ENCODE data around the gene JAG2. TPM values are rescaled to one million over a fixed set of nuclear protein-coding genes. Genes with fewer than 3 reads are reported as not detected.
A peak's percentile ranks its signal among the peaks of the same experiment; 100 is the strongest.

JAG2 gene
- total RNA-seq, 2 experiments from 2014 or later, result 0.66 to 1.3 TPM

DNA sequence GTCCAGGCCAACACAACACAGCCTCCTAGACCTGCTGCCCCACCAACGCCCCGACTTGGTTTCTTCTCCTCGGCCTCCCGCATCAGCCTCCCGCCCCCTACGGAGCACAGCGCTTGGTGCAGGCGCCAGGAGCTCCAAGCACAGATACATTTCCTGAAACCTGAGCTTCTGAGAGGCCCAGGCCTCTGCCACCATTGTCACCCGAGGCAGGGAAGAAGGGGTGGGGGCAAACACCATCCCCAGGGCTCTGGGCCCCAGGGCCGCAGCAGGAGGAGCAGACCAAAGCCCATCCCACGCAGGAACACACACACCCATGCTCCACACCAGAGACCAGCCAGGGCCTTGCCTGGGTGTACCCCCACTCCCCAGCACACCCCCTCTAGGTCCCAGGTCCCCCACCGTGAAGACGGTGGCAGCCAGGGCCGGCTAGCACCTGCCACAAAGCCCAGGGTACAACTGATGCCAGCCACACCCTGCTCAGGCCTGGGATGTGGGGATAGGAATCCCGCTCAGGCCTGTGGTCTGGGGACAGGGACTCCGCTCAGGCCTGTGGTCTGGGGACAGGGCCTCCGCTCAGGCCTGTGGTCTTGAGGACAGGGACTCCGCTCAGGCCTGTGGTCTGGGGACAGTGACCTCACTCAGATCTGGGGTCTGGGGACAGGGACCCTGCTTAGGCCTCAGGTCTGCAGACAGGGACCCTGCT, 5.4 kb downstream of the JAG2 start:
- POLR2A ChIA-PET, result no interaction called here

DNA sequence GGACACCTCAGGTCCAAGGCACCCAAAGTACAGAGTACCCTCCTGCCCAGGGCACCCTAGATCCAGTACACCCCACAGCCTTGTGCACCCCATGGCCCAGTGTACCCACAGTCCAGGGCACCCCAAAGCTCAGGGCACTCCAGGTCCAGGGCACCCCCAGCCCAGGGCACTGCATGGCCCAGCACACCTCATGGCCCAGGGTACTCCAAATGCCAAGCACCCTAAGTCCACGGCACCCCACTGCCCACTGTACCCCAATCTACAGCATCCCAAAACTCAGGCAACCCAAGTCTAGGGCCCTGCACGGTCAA, 6.0 kb downstream of the JAG2 start:
- Mint-ChIP-seq H3K9me3 (no peaks in the 10 kb centered on the region), H3K27me3 (peaks cover 13% of the 10 kb centered on the region), H3K4me3 (no peak overlapping the region), H3K36me3 (ENCODE audit: low read depth) (no peaks in the 10 kb centered on the region), H3K4me1 (ENCODE audit: low read depth) (no peaks in the 10 kb centered on the region), H3K27ac (no peak overlapping the region)
- TF ChIP-seq, protein P1, sequence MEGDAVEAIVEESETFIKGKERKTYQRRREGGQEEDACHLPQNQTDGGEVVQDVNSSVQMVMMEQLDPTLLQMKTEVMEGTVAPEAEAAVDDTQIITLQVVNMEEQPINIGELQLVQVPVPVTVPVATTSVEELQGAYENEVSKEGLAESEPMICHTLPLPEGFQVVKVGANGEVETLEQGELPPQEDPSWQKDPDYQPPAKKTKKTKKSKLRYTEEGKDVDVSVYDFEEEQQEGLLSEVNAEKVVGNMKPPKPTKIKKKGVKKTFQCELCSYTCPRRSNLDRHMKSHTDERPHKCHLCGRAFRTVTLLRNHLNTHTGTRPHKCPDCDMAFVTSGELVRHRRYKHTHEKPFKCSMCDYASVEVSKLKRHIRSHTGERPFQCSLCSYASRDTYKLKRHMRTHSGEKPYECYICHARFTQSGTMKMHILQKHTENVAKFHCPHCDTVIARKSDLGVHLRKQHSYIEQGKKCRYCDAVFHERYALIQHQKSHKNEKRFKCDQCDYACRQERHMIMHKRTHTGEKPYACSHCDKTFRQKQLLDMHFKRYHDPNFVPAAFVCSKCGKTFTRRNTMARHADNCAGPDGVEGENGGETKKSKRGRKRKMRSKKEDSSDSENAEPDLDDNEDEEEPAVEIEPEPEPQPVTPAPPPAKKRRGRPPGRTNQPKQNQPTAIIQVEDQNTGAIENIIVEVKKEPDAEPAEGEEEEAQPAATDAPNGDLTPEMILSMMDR (IDR thresholded peaks at IDR 0.05), result no peak
- Histone ChIP-seq H3K4me1 (ENCODE audit: insufficient read depth, low read length) (peaks cover 4% of the 10 kb centered on the region), H3K27ac (ENCODE audit: low read depth in 1 of 2, low read length in 2 of 2) (no peak overlapping the region), H3K9me3 (ENCODE audit: control insufficient read depth in 1 of 2, insufficient read depth in 1 of 2, low read length in 2 of 2) (peaks cover 0 to 18% of the 10 kb centered on the region in 2 experiments), H3K4me3 (ENCODE audit: low read length) (no peak overlapping the region), H3K27me3 (ENCODE audit: control insufficient read depth in 1 of 2, insufficient read depth in 2 of 2, low read length in 2 of 2) (peaks cover 10 to 11% of the 10 kb centered on the region in 2 experiments), H3K36me3 (ENCODE audit: insufficient read depth, low read length) (no peaks in the 10 kb centered on the region)
- DNase-seq, result no peak
- ChIA-PET CTCF (no interaction called here), POLR2A (no interaction called here)
- no peak for ATAC-seq (ENCODE audit: poor library complexity)
- intact Hi-C loops (cut with DNase I, micrococcal nuclease), result no loop called here

More for the DNA sequence above, 5.4 kb downstream of the JAG2 start:
- H3K27ac ChIP-seq (ENCODE audit: low read depth in 1 of 2, low read length in 2 of 2), result no peak overlapping the region
- H3K4me3 Mint-ChIP-seq, result no peak overlapping the region
- H3K9me3 Mint-ChIP-seq, result no peaks in the 10 kb centered on the region
- ATAC-seq (ENCODE audit: poor library complexity), result no peak
- peaks cover 10 to 11% of the 10 kb centered on the region in 2 experiments for H3K27me3 ChIP-seq (ENCODE audit: control insufficient read depth in 1 of 2, insufficient read depth in 2 of 2, low read length in 2 of 2)
- intact Hi-C loops (cut with DNase I, micrococcal nuclease), result no loop called here
- H3K4me1 Mint-ChIP-seq (ENCODE audit: low read depth), result no peaks in the 10 kb centered on the region
- DNase-seq, result no peak
- no peak overlapping the region for H3K4me3 ChIP-seq (ENCODE audit: low read length)
- CTCF ChIA-PET, result no interaction called here
- H3K9me3 ChIP-seq (ENCODE audit: control insufficient read depth in 1 of 2, insufficient read depth in 1 of 2, low read length in 2 of 2), result peaks cover 0 to 18% of the 10 kb centered on the region in 2 experiments
- H3K27me3 Mint-ChIP-seq, result peaks cover 13% of the 10 kb centered on the region
- no peaks in the 10 kb centered on the region for H3K36me3 Mint-ChIP-seq (ENCODE audit: low read depth)
- H3K27ac Mint-ChIP-seq, result no peak overlapping the region
- TF ChIP-seq, protein P1 (IDR thresholded peaks at IDR 0.05), result no peak
- H3K36me3 ChIP-seq (ENCODE audit: insufficient read depth, low read length), result no peaks in the 10 kb centered on the region
- H3K4me1 ChIP-seq (ENCODE audit: insufficient read depth, low read length), result peaks cover 6% of the 10 kb centered on the region

DNA sequence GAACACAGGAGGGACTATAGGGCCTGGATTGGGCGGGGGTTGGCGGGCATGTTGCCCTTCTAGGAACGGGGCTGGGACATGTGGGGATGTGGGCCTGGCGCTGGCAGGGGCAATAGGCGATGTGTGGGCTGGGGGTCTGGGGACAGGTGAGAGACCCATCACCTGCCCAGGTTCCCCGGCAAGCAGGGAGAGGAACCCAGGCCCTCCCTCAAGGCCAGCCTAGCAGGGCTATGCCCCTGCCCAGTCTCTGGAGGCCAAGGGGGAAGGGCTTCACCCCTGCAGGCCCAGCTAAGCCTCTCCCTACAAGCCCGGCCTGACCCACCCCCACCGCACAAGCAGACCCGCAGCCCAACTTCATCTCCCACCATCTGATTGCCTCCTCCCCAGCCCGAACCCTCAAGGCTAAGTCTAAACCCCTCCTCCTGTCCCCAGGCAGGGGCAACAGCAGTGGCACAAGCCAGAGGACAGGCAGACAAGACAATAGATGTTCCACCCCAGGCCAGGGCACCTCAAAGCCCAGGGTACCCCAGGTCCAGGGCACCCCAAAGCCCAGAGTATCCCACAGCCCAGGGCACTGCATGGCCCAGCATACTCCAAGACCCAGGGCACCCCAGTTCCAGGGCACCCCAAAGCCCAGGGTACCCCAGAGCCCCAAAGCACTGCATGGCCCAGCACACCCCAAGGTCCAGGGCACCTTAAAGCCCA, 6.5 kb downstream of the JAG2 start:
- H3K4me1 ChIP-seq (ENCODE audit: insufficient read depth, low read length), result peaks cover 3% of the 10 kb centered on the region
- TF ChIP-seq, protein P1 (IDR thresholded peaks at IDR 0.05), result no peak
- H3K36me3 Mint-ChIP-seq (ENCODE audit: low read depth), result no peaks in the 10 kb centered on the region
- ChIA-PET POLR2A (no interaction called here), CTCF (no interaction called here)
- DNase-seq (peak in 1 of 14 experiments; percentile 49), ATAC-seq (ENCODE audit: poor library complexity) (no peak)
- H3K9me3 ChIP-seq (ENCODE audit: control insufficient read depth in 1 of 2, insufficient read depth in 1 of 2, low read length in 2 of 2), result peaks cover 0 to 18% of the 10 kb centered on the region in 2 experiments
- no peak overlapping the region for H3K4me3 Mint-ChIP-seq
- intact Hi-C loops (cut with DNase I, micrococcal nuclease), result no loop called here
- no peaks in the 10 kb centered on the region for H3K36me3 ChIP-seq (ENCODE audit: insufficient read depth, low read length)
- no peak overlapping the region for H3K27ac Mint-ChIP-seq
- peaks cover 10% of the 10 kb centered on the region in 2 experiments for H3K27me3 ChIP-seq (ENCODE audit: control insufficient read depth in 1 of 2, insufficient read depth in 2 of 2, low read length in 2 of 2)
- no peak overlapping the region for H3K27ac ChIP-seq (ENCODE audit: low read depth in 1 of 2, low read length in 2 of 2)
- no peaks in the 10 kb centered on the region for H3K4me1 Mint-ChIP-seq (ENCODE audit: low read depth)
- no peak overlapping the region for H3K4me3 ChIP-seq (ENCODE audit: low read length)
- peaks cover 13% of the 10 kb centered on the region for H3K27me3 Mint-ChIP-seq
- no peaks in the 10 kb centered on the region for H3K9me3 Mint-ChIP-seq

Data from CD4-positive, alpha-beta T cell (primary cell).